AG04450 (cell line): ENCODE data around the gene ACHE. TPM values are rescaled to one million over a fixed set of nuclear protein-coding genes. Genes with fewer than 3 reads are reported as not detected.

ENCODE experiments used
- CTCF ChIA-PET: fragments of 300-600, 350-600 bp; formaldehyde crosslinking; extraction: SDS; loops from one replicate; lab custom pipeline; 2022; ENCODE audit warnings: antibody characterized with exemption, inconsistent platforms; lab: Charles Lee
- POLR2A ChIA-PET: fragments of 350-600 bp; formaldehyde crosslinking; extraction: SDS; loops from one replicate; lab custom pipeline; 2021; ENCODE audit warnings: antibody characterized with exemption, inconsistent platforms; lab: Yijun Ruan, JAX
- DNase-seq: peaks from one replicate; pipeline ENCODE4 v3.0.0-alpha.2; 2011; ENCODE audit warnings: low read depth, low spot score
- H3K27ac ChIP-seq: one replicate; pipeline ENCODE4 v1.5.1; 2012; ENCODE audit warnings: low read depth, low read length, control low read depth
- H3K27me3 ChIP-seq: one replicate; pipeline ENCODE4 v1.6.0; 2012; ENCODE audit warnings: low read length; ENCODE audit not compliant: control insufficient read depth, insufficient read depth
- H3K4me3 ChIP-seq: 2 replicates; pipeline ENCODE4 v1.5.1; 2011; ENCODE audit warnings: mild to moderate bottlenecking, low read depth, low read length, control low read depth
- H3K9me3 ChIP-seq: 2 replicates; pipeline ENCODE4 v1.5.1; 2012; ENCODE audit warnings: low read length; ENCODE audit not compliant: control insufficient read depth, insufficient read depth
- CTCF ChIP-seq: IDR thresholded peaks from 2 replicates; pipeline ENCODE4 v1.5.1; 2011; ENCODE audit warnings: low read depth, low read length, control low read depth, inconsistent platforms
- polyA plus RNA-seq: library from polyadenylated mRNA; depleted of rRNA; stranded (reverse); fragments of >200 nt; gene quantifications from 2 replicates; pipeline ENCODE4 v1.2.3, GENCODE V29; 2011

The ACHE gene
- polyA plus RNA-seq, 1 experiment: 0.24 TPM

- POLR2A ChIA-PET: interaction anchor here (0.6 to 4.3 kb wide), 2 partner anchors 10 to 302 kb away, joined by 3 to 71 read pairs; partner anchors contain the start of genes NAT16 and UFSP1
- Histone ChIP-seq H3K4me3 (no peak overlapping the region), H3K27ac (no peak overlapping the region), H3K9me3 (no peaks in the 10 kb centered on the region; the same call in 1 of the 2 replicates), H3K27me3 (no peaks in the 10 kb centered on the region)
- TF ChIP-seq CTCF: no peak
- DNase-seq: no peak
- CTCF ChIA-PET: interaction anchor here (1.0 kb wide), 1 partner anchor 216 kb away, joined by 3 read pairs; no protein-coding TSS in a partner anchor
Observed at GRCh38 chr7:100878013-100878412, 17.7 kb downstream of the ACHE start.

DNA sequence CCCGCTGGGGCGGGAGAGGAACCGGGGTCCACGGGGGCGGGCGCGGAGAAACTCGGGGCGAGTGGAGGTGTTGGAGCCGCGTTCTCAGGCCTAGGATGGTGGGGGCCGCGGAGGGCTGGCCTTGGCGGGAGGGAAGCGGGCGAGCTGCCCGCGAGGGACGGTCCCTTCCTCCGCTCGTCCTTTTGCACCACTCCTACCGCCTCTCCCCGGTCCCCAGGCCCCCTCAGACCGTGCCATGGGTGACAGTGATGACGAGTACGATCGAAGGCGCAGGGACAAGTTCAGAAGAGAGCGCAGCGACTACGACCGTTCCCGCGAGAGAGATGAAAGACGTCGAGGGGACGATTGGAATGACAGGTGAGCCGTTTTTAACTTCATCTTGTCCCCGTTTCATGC lies 20.3 kb downstream of the ACHE start:
- Histone ChIP-seq H3K27me3 (no peaks in the 10 kb centered on the region), H3K4me3 (peak overlapping the region; percentile 93), H3K27ac (peak overlapping the region; percentile 86), H3K9me3 (no peaks in the 10 kb centered on the region; the same call in 1 of the 2 replicates)
- POLR2A ChIA-PET: interaction anchor here (0.5 to 4.3 kb wide), 22 partner anchors 8 to 446 kb away, joined by 3 to 71 read pairs (median 4); partner anchors contain the start of genes EPHB4, POP7, SLC12A9 and TRIP6
- CTCF ChIA-PET: interaction anchor here (0.6 to 1.5 kb wide), 7 partner anchors 12 to 652 kb away, joined by 3 to 5 read pairs (median 3); no protein-coding TSS in a partner anchor
- no peak for DNase-seq
- no peak for TF ChIP-seq CTCF

DNA sequence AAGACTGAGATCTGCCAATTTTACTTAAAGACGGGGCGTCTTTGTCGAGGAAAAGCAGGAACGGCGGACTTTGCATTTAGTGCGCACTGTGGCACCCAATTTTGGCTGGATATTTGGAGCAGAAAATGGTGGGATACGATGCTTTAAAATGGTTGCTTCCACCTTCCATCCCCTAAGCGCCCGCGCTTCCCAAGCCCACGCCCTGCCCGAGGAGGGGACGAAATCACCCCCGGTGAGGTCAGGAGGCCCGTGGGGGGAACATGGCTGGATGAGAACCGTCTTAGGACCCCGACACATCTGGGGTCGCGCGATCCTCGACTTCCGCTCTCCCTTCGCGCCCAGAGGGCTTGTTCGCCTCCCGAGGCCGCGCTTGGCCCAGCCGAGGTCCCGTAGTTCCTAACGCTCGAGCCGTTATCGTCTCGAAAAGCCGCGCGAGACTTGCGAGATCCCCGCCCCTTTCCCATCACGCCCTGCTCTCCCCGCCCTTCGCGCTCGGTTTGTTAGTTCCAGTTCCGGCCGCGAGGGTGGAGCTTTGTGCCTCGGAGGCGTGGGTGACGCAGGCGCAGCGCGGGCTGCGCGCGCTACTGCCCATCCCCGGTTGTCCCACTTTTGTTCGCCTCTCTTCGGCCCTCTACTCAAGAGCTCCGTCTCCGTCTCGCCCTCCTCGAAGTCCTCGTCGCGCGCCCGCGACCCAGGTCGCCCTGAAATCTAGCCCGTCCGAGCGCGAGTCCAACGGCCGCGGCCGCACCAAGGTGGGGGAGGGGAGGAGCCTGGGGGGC lies 20.9 kb downstream of the ACHE start, which contains the start of gene SRRT:
SRRT (plus strand) TSS at position 527 of the 779 bp plus-strand sequence. CDS start 488 bp downstream, outside the sequence.
- CTCF ChIA-PET: interaction anchor here (0.6 to 1.4 kb wide), 6 partner anchors 12 to 406 kb away, joined by 3 to 5 read pairs (median 3); no protein-coding TSS in a partner anchor

DNA sequence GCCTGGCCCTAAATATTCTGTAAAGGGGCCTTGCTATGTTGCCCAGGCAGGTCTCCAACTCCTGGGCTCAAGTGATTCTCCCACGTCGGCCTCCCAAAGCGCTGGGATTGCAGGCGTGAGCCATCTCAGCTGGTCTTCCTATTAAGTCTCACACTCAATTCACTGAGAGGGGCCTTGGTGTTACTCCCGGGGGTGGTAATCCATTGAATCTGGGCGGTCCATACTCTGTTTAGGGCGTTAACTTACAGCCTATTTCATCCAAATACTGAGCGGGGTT lies 21.4 kb downstream of the ACHE start:
- no peak for TF ChIP-seq CTCF
- CTCF ChIA-PET: no interaction called here
- POLR2A ChIA-PET: interaction anchor here (1.9 kb wide), 1 partner anchor 445 kb away, joined by 4 read pairs; the partner anchor contains the start of gene ZCWPW1
- H3K27ac ChIP-seq: peak overlapping the region; percentile 85
- H3K27me3 ChIP-seq: no peaks in the 10 kb centered on the region
- DNase-seq: no peak
- H3K9me3 ChIP-seq: no peaks in the 10 kb centered on the region; the same call in 1 of the 2 replicates
- peak overlapping the region; percentile 60 for H3K4me3 ChIP-seq

More for the DNA sequence above, 20.9 kb downstream of the ACHE start, which contains the start of gene SRRT:
- Histone ChIP-seq H3K4me3 (peak within 1 kb of the TSS; percentile 93), H3K27me3 (no peaks in the 10 kb centered on the region), H3K27ac (peak within 1 kb of the TSS; percentile 86), H3K9me3 (no peaks in the 10 kb centered on the region; the same call in 1 of the 2 replicates)
- TF ChIP-seq CTCF: peak; percentile 31; the same call in 1 of the 2 replicates
- peak; percentile 95 for DNase-seq
- POLR2A ChIA-PET: interaction anchor here (0.5 to 4.3 kb wide), 19 partner anchors 8 to 446 kb away, joined by 3 to 71 read pairs (median 3); partner anchors contain the start of genes EPHB4, PLOD3, POP7 and SLC12A9
